Measurements from ENCODE around the gene UBA6. TPM values are rescaled to one million over a fixed set of nuclear protein-coding genes. Genes with fewer than 3 reads are reported as not detected.
"Not testable (repeated sequence)": the region's sequence is repeated elsewhere in the genome, so short reads cannot be mapped to it uniquely, and the experiment has no call there.

The UBA6 gene
- total and polyA plus RNA-seq, 4 donors, result 46.6 to 91.0 (median 64.5) TPM

DNA sequence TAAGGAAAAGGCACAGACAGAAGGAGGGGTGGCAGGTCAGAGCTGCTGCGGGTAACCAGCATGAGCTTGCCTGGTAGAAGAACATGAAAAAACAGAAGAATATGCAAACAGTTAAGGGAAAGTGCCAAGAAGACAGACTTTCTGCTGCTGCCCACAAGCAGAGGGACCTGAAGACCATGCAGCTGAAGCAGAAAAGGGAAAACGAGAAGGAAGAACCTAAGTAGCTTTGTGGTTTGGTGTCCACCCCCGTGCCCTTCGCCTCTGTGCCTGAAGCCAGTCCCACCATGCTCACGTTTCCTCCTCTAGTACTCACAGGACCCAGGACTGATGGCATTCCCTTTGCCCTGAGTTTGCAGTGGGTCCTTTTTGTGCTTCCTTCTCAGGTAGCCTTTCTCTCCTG lies 62.8 kb downstream of the UBA6 start:
- 91% methylated on average over 2 of the region's 5 CpGs for WGBS (ENCODE audit: insufficient coverage)
- Histone ChIP-seq H3K4me3 (ENCODE audit: low read depth, low read length) (no peak overlapping the region), H3K27me3 (ENCODE audit: control insufficient read depth, insufficient read depth, low read length) (no peaks in the 10 kb centered on the region), H3K4me1 (ENCODE audit: control insufficient read depth, insufficient read depth, low read length) (no peaks in the 10 kb centered on the region), H3K36me3 (ENCODE audit: control insufficient read depth, insufficient read depth, low read length) (peaks cover 15% of the 10 kb centered on the region), H3K9me3 (ENCODE audit: control insufficient read depth, insufficient read depth, low read length) (no peaks in the 10 kb centered on the region), H3K27ac (ENCODE audit: low read depth, low read length) (no peak overlapping the region)
- DNase-seq (ENCODE audit: low read depth in 4 of 6, low spot score in 6 of 6), result no peak

- not testable (repeated sequence) for DNase-seq (ENCODE audit: low read depth in 4 of 6, low spot score in 6 of 6); H3K27ac ChIP-seq (ENCODE audit: low read depth, low read length); H3K4me1 ChIP-seq (ENCODE audit: control insufficient read depth, insufficient read depth, low read length); H3K9me3 ChIP-seq (ENCODE audit: control insufficient read depth, insufficient read depth, low read length); H3K4me3 ChIP-seq (ENCODE audit: low read depth, low read length); H3K27me3 ChIP-seq (ENCODE audit: control insufficient read depth, insufficient read depth, low read length)
- H3K36me3 ChIP-seq (ENCODE audit: control insufficient read depth, insufficient read depth, low read length), result peaks cover 15% of the 10 kb centered on the region
- 95% methylated on average over 10 of the region's 30 CpGs for WGBS (ENCODE audit: insufficient coverage)
Measured at GRCh38 chr4:67636978-67637377, 64.0 kb downstream of the UBA6 start.

DNA sequence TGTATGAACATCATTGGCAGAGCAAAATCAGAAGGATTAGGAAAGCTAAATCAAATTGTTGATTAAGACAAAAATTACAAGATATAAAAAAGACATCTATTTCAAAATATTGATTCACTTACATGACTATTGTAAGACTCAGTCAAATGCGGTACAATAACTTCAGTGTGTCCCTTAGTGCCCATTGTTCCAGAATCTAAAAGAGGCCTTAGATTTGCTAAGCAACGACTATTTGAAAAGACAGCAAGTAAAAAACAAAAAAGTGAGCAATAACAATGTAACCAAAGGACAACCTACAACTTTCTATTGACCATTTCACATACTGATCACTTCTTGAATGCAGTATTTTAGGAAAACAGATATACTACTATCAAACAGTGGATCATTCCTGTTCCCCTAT lies 65.6 kb downstream of the UBA6 start:
- no peak for DNase-seq (ENCODE audit: low read depth in 4 of 6, low spot score in 6 of 6)
- Histone ChIP-seq H3K9me3 (ENCODE audit: control insufficient read depth, insufficient read depth, low read length) (no peaks in the 10 kb centered on the region), H3K4me3 (ENCODE audit: low read depth, low read length) (no peak overlapping the region), H3K36me3 (ENCODE audit: control insufficient read depth, insufficient read depth, low read length) (peaks cover 17% of the 10 kb centered on the region), H3K27me3 (ENCODE audit: control insufficient read depth, insufficient read depth, low read length) (no peaks in the 10 kb centered on the region), H3K4me1 (ENCODE audit: control insufficient read depth, insufficient read depth, low read length) (no peaks in the 10 kb centered on the region), H3K27ac (ENCODE audit: low read depth, low read length) (no peak overlapping the region)
- no CpG with 5 or more reads among the region's 2 CpGs for WGBS (ENCODE audit: insufficient coverage)

GRCh38 chr4:67634741-67635140 lies 66.2 kb downstream of the UBA6 start:
- Histone ChIP-seq H3K27ac (ENCODE audit: low read depth, low read length) (no peak overlapping the region), H3K4me1 (ENCODE audit: control insufficient read depth, insufficient read depth, low read length) (no peaks in the 10 kb centered on the region), H3K27me3 (ENCODE audit: control insufficient read depth, insufficient read depth, low read length) (no peaks in the 10 kb centered on the region), H3K4me3 (ENCODE audit: low read depth, low read length) (no peak overlapping the region), H3K36me3 (ENCODE audit: control insufficient read depth, insufficient read depth, low read length) (peaks cover 17% of the 10 kb centered on the region), H3K9me3 (ENCODE audit: control insufficient read depth, insufficient read depth, low read length) (no peaks in the 10 kb centered on the region)
- 80% methylated on average over 1 of the region's 2 CpGs for WGBS (ENCODE audit: insufficient coverage)
- DNase-seq (ENCODE audit: low read depth in 4 of 6, low spot score in 6 of 6), result no peak

- no peaks in the 10 kb centered on the region for H3K27me3 ChIP-seq (ENCODE audit: control insufficient read depth, insufficient read depth, low read length)
- no peak overlapping the region for H3K27ac ChIP-seq (ENCODE audit: low read depth, low read length)
- no peaks in the 10 kb centered on the region for H3K4me1 ChIP-seq (ENCODE audit: control insufficient read depth, insufficient read depth, low read length)
- no peak for DNase-seq (ENCODE audit: low read depth in 4 of 6, low spot score in 6 of 6)
- H3K4me3 ChIP-seq (ENCODE audit: low read depth, low read length), result no peak overlapping the region
- peaks cover 11% of the 10 kb centered on the region for H3K36me3 ChIP-seq (ENCODE audit: control insufficient read depth, insufficient read depth, low read length)
- no peaks in the 10 kb centered on the region for H3K9me3 ChIP-seq (ENCODE audit: control insufficient read depth, insufficient read depth, low read length)
- WGBS (ENCODE audit: insufficient coverage), result 90% methylated on average over 2 of the region's 3 CpGs
Measured at GRCh38 chr4:67632492-67632891, 68.5 kb downstream of the UBA6 start.

DNA sequence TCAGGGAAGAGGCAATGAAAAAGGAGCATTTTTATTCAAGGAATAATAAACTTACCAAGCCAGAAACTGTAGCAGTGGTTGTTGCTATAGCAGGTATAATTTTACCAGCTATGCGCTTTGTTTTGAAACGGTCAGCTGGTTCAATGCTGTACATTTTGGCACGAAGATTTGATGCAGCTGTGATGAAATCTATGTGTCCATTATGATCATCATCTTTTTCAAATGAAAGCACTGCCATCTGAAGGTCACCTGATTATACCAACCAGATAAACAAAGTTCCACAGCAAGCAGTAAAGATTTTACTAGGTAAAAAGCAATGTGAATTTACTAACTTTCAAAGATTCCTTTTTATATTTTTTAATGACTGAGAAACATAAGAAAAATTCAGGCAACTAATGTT lies 76.0 kb downstream of the UBA6 start:
- Histone ChIP-seq H3K9me3 (ENCODE audit: control insufficient read depth, insufficient read depth, low read length) (no peaks in the 10 kb centered on the region), H3K4me1 (ENCODE audit: control insufficient read depth, insufficient read depth, low read length) (no peaks in the 10 kb centered on the region), H3K27me3 (ENCODE audit: control insufficient read depth, insufficient read depth, low read length) (no peaks in the 10 kb centered on the region), H3K27ac (ENCODE audit: low read depth, low read length) (no peak overlapping the region), H3K4me3 (ENCODE audit: low read depth, low read length) (no peak overlapping the region), H3K36me3 (ENCODE audit: control insufficient read depth, insufficient read depth, low read length) (peaks cover 9% of the 10 kb centered on the region)
- DNase-seq (ENCODE audit: low read depth in 4 of 6, low spot score in 6 of 6), result peak in 1 of 6 donors; percentile 3
- WGBS (ENCODE audit: insufficient coverage), result 83% methylated on average over 2 of the region's 3 CpGs

DNA sequence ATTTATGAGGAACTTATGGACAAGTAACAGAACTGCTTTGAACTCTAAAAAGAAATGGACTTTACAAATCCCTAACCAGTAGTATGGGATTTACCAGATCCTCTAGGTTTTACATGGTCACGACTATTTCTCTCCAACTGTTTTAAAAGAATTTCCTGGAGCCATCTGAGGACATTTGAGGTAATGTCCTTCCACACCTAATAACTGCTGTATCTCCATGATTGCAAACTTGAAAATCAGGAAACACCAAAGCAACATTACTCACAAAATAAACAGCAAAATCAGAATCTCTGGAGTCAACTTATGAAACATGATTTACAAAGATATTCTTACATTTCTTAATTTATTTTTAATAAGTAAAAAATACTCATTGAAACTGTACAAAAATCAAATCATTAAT lies 84.5 kb downstream of the UBA6 start:
- Histone ChIP-seq H3K27me3 (ENCODE audit: control insufficient read depth, insufficient read depth, low read length) (no peaks in the 10 kb centered on the region), H3K36me3 (ENCODE audit: control insufficient read depth, insufficient read depth, low read length) (peaks cover 6% of the 10 kb centered on the region), H3K9me3 (ENCODE audit: control insufficient read depth, insufficient read depth, low read length) (no peaks in the 10 kb centered on the region), H3K27ac (ENCODE audit: low read depth, low read length) (no peak overlapping the region), H3K4me1 (ENCODE audit: control insufficient read depth, insufficient read depth, low read length) (no peaks in the 10 kb centered on the region), H3K4me3 (ENCODE audit: low read depth, low read length) (no peak overlapping the region)
- 100% methylated on average over 1 of the region's 1 CpG for WGBS (ENCODE audit: insufficient coverage)
- no peak for DNase-seq (ENCODE audit: low read depth in 4 of 6, low spot score in 6 of 6)

DNA sequence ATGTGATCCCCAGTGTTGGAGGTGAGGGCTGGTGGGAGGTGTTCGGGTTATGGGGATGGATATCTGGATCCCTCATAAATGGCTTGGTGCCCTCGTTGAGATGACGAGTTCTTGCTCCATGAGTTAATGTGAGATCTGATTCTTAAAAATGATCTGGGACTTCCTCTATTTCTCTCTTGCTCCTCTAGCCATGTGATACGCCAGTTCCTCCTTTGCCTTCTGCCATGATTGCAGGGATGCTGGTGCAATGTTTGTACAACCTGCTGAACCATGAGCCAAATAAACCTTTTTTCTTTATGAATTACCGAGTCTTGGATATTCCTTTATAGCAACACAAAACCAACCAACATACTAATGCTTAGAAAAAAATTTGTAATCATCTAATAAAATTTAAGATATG lies 85.8 kb downstream of the UBA6 start:
- Histone ChIP-seq H3K27me3 (ENCODE audit: control insufficient read depth, insufficient read depth, low read length) (no peaks in the 10 kb centered on the region), H3K36me3 (ENCODE audit: control insufficient read depth, insufficient read depth, low read length) (peaks cover 4% of the 10 kb centered on the region), H3K4me3 (ENCODE audit: low read depth, low read length) (no peak overlapping the region), H3K4me1 (ENCODE audit: control insufficient read depth, insufficient read depth, low read length) (no peaks in the 10 kb centered on the region), H3K27ac (ENCODE audit: low read depth, low read length) (no peak overlapping the region), H3K9me3 (ENCODE audit: control insufficient read depth, insufficient read depth, low read length) (no peaks in the 10 kb centered on the region)
- WGBS (ENCODE audit: insufficient coverage), result 100% methylated on average over 1 of the region's 5 CpGs
- DNase-seq (ENCODE audit: low read depth in 4 of 6, low spot score in 6 of 6), result no peak

- Histone ChIP-seq H3K9me3 (ENCODE audit: control insufficient read depth, insufficient read depth, low read length) (no peaks in the 10 kb centered on the region), H3K36me3 (ENCODE audit: control insufficient read depth, insufficient read depth, low read length) (peaks cover 4% of the 10 kb centered on the region), H3K4me3 (ENCODE audit: low read depth, low read length) (no peak overlapping the region), H3K4me1 (ENCODE audit: control insufficient read depth, insufficient read depth, low read length) (no peaks in the 10 kb centered on the region), H3K27me3 (ENCODE audit: control insufficient read depth, insufficient read depth, low read length) (no peaks in the 10 kb centered on the region), H3K27ac (ENCODE audit: low read depth, low read length) (no peak overlapping the region)
- 92% methylated on average over 2 of the region's 4 CpGs for WGBS (ENCODE audit: insufficient coverage)
- DNase-seq (ENCODE audit: low read depth in 4 of 6, low spot score in 6 of 6), result no peak
Measured at GRCh38 chr4:67614186-67614585, 86.8 kb downstream of the UBA6 start.

GRCh38 chr4:67608027-67608426 lies 92.9 kb downstream of the UBA6 start:
- no peak for DNase-seq (ENCODE audit: low read depth in 4 of 6, low spot score in 6 of 6)
- Histone ChIP-seq H3K36me3 (ENCODE audit: control insufficient read depth, insufficient read depth, low read length) (no peaks in the 10 kb centered on the region), H3K4me3 (ENCODE audit: low read depth, low read length) (no peak overlapping the region), H3K27me3 (ENCODE audit: control insufficient read depth, insufficient read depth, low read length) (no peaks in the 10 kb centered on the region), H3K27ac (ENCODE audit: low read depth, low read length) (no peak overlapping the region), H3K9me3 (ENCODE audit: control insufficient read depth, insufficient read depth, low read length) (no peaks in the 10 kb centered on the region), H3K4me1 (ENCODE audit: control insufficient read depth, insufficient read depth, low read length) (no peaks in the 10 kb centered on the region)
- no CpG with 5 or more reads among the region's 4 CpGs for WGBS (ENCODE audit: insufficient coverage)

All from spinal cord (tissue), 10 donors.